ENCODE measurements around the gene RNF13. TPM values are rescaled to one million over a fixed set of nuclear protein-coding genes. Genes with fewer than 3 reads are reported as not detected.
"Not testable (repeated sequence)": the region's sequence is repeated elsewhere in the genome, so short reads cannot be mapped to it uniquely, and the experiment has no call there.

Gene RNF13
- total RNA-seq, 1 donor from 2014 or later: 66.0 TPM

GRCh38 chr3:149872589-149872988, 59.6 kb downstream of the RNF13 start:
- no peaks in the 10 kb centered on the region for H3K4me1 ChIP-seq
- H3K27me3 ChIP-seq: no peaks in the 10 kb centered on the region
- intact Hi-C loops (cut with DNase I): no loop called here
- H3K27ac ChIP-seq: no peak overlapping the region
- no peaks in the 10 kb centered on the region for H3K9me3 ChIP-seq
- no peak for DNase-seq (ENCODE audit: extremely low spot score in 2 of 2)
- H3K36me3 ChIP-seq: peaks cover 0 to 8% of the 10 kb centered on the region in 2 donors
- H3K4me3 ChIP-seq: no peak overlapping the region
- no peak for TF ChIP-seq POLR2AphosphoS5 (IDR thresholded peaks at IDR 0.05; ENCODE audit: insufficient read depth in 1 of 2, low read depth in 1 of 2)
- TF ChIP-seq CTCF (IDR thresholded peaks at IDR 0.05): no peak
- no peak for TF ChIP-seq POLR2A (IDR thresholded peaks at IDR 0.05)

GRCh38 chr3:149877668-149878067, 64.7 kb downstream of the RNF13 start:
- TF ChIP-seq CTCF (IDR thresholded peaks at IDR 0.05) (no peak), POLR2AphosphoS5 (IDR thresholded peaks at IDR 0.05; ENCODE audit: insufficient read depth in 1 of 2, low read depth in 1 of 2) (no peak), POLR2A (IDR thresholded peaks at IDR 0.05) (no peak)
- Histone ChIP-seq H3K9me3 (no peaks in the 10 kb centered on the region), H3K27me3 (no peaks in the 10 kb centered on the region), H3K4me3 (no peak overlapping the region), H3K4me1 (no peaks in the 10 kb centered on the region), H3K36me3 (peaks cover 0 to 8% of the 10 kb centered on the region in 2 donors), H3K27ac (no peak overlapping the region)
- no peak for DNase-seq (ENCODE audit: extremely low spot score in 2 of 2)
- intact Hi-C loops (cut with DNase I): no loop called here

GRCh38 chr3:149879872-149880271, 66.9 kb downstream of the RNF13 start:
- Histone ChIP-seq H3K27me3 (no peaks in the 10 kb centered on the region), H3K4me3 (no peak overlapping the region), H3K36me3 (no peaks in the 10 kb centered on the region), H3K27ac (no peak overlapping the region), H3K9me3 (no peaks in the 10 kb centered on the region), H3K4me1 (no peaks in the 10 kb centered on the region)
- intact Hi-C loops (cut with DNase I): no loop called here
- peak in 1 of 3 experiments; percentile 28 for TF ChIP-seq CTCF (IDR thresholded peaks at IDR 0.05)
- TF ChIP-seq POLR2AphosphoS5 (IDR thresholded peaks at IDR 0.05; ENCODE audit: insufficient read depth in 1 of 2, low read depth in 1 of 2): no peak
- TF ChIP-seq POLR2A (IDR thresholded peaks at IDR 0.05): no peak
- no peak for DNase-seq (ENCODE audit: extremely low spot score in 2 of 2)

- no peak for DNase-seq (ENCODE audit: extremely low spot score in 2 of 2)
- Histone ChIP-seq H3K27me3 (no peaks in the 10 kb centered on the region), H3K4me3 (no peak overlapping the region), H3K27ac (no peak overlapping the region), H3K4me1 (no peaks in the 10 kb centered on the region), H3K9me3 (no peaks in the 10 kb centered on the region), H3K36me3 (no peaks in the 10 kb centered on the region)
- TF ChIP-seq POLR2A (IDR thresholded peaks at IDR 0.05): no peak
- TF ChIP-seq CTCF (IDR thresholded peaks at IDR 0.05): no peak
- TF ChIP-seq POLR2AphosphoS5 (IDR thresholded peaks at IDR 0.05; ENCODE audit: insufficient read depth in 1 of 2, low read depth in 1 of 2): no peak
- intact Hi-C loops (cut with DNase I): no loop called here
Observed at GRCh38 chr3:149881879-149882278, 68.9 kb downstream of the RNF13 start.

GRCh38 chr3:149883134-149883533, 70.1 kb downstream of the RNF13 start:
- Histone ChIP-seq H3K36me3 (peaks cover 0 to 7% of the 10 kb centered on the region in 2 donors), H3K4me1 (no peaks in the 10 kb centered on the region), H3K9me3 (no peaks in the 10 kb centered on the region), H3K27me3 (no peaks in the 10 kb centered on the region), H3K27ac (no peak overlapping the region), H3K4me3 (no peak overlapping the region)
- no peak for DNase-seq (ENCODE audit: extremely low spot score in 2 of 2)
- TF ChIP-seq CTCF (IDR thresholded peaks at IDR 0.05) (no peak), POLR2A (IDR thresholded peaks at IDR 0.05) (no peak), POLR2AphosphoS5 (IDR thresholded peaks at IDR 0.05; ENCODE audit: insufficient read depth in 1 of 2, low read depth in 1 of 2) (no peak)
- intact Hi-C loops (cut with DNase I): no loop called here

- H3K36me3 ChIP-seq; intact Hi-C loops (cut with DNase I): not testable (repeated sequence)
Observed at GRCh38 chr3:149883860-149884259, 70.8 kb downstream of the RNF13 start.

GRCh38 chr3:149884848-149885247, 71.8 kb downstream of the RNF13 start:
- H3K9me3 ChIP-seq; H3K4me1 ChIP-seq; H3K36me3 ChIP-seq; DNase-seq (ENCODE audit: extremely low spot score in 2 of 2); H3K27ac ChIP-seq; H3K4me3 ChIP-seq; intact Hi-C loops (cut with DNase I); H3K27me3 ChIP-seq: not testable (repeated sequence)

More at GRCh38 chr3:149883860-149884259, 70.8 kb downstream of the RNF13 start:
- not testable (repeated sequence) for H3K4me3 ChIP-seq; H3K4me1 ChIP-seq; DNase-seq (ENCODE audit: extremely low spot score in 2 of 2); H3K9me3 ChIP-seq; H3K27me3 ChIP-seq; H3K27ac ChIP-seq

Measured in vagina (tissue), 2 donors.